A549 (cell line): Measurements from ENCODE around the gene IFNAR2. TPM values are rescaled to one million over a fixed set of nuclear protein-coding genes. Genes with fewer than 3 reads are reported as not detected.

ENCODE experiments used
- ATAC-seq, 2 experiments: fragments of 200-7000 bp in 1 of 2; fragments of >200 bp in 1 of 2; cut with Nextera tagmentation in 1 of 2; cut with Tn5 transposase in 1 of 2; 3 replicates each; pipeline versions ENCODE4 v1.8.0 to v1.9.1; 2018 to 2020; ENCODE audit warnings: mild to moderate bottlenecking in 1 of 2, moderate library complexity in 1 of 2
- CTCF ChIA-PET: fragments of 300-600 bp; sonication (Branson Sonifier 250); formaldehyde crosslinking; extraction: SDS; loops from one replicate; lab custom pipeline; 2021; ENCODE audit warnings: antibody characterized with exemption, inconsistent platforms; lab: Yijun Ruan, JAX
- POLR2A ChIA-PET: fragments of 350-600 bp; formaldehyde crosslinking; extraction: SDS; loops from one replicate; lab custom pipeline; 2021; ENCODE audit warnings: antibody characterized with exemption, inconsistent platforms; lab: Yijun Ruan, JAX
- DNase-seq, 2 experiments: peaks; one replicate each; pipeline versions ENCODE4 v3.0.0 to v3.0.0-alpha.2; 2011 to 2016; ENCODE audit warnings: low read depth in 1 of 2, low spot score in 1 of 2
- FAIRE-seq: peaks from 2 replicates; lab custom pipeline; 2011; peaks lifted over from hg19 to GRCh38; lab: Jason Lieb, UNC
- H3K27ac ChIP-seq, 2 experiments: fragments of >200 bp; sonication (Bioruptor Twin); formaldehyde crosslinking; 3 replicates each; pipeline ENCODE4 v1.5.1; 2016 to 2017
- H3K4me1 ChIP-seq: fragments of >200 bp; sonication (Bioruptor Twin); formaldehyde crosslinking; 3 replicates; pipeline ENCODE4 v1.6.1; 2016
- H3K4me2 ChIP-seq: fragments of >200 bp; sonication (Bioruptor Twin); formaldehyde crosslinking; 3 replicates; pipeline ENCODE4 v1.6.1; 2016
- H3K4me3 ChIP-seq: fragments of >200 bp; sonication (Bioruptor Twin); formaldehyde crosslinking; 3 replicates; pipeline ENCODE4 v1.5.1; 2016
- H3K9me3 ChIP-seq: fragments of >200 bp; sonication (Bioruptor Twin); formaldehyde crosslinking; 3 replicates; pipeline ENCODE4 v1.6.1; 2016
- CHD4 ChIP-seq: fragments of 200-600 bp; sonication (generic); IDR thresholded peaks from 2 replicates; pipeline ENCODE4 v1.6.1; 2016; ENCODE audit warnings: antibody characterized with exemption, mild to moderate bottlenecking, borderline replicate concordance
- EHF ChIP-seq: fragments of 250-450 bp; sonication (Bioruptor Pico); IDR thresholded peaks from 2 replicates; pipeline ENCODE4 v1.5.0; 2020; ENCODE audit warnings: mild to moderate bottlenecking
- EHMT2 ChIP-seq: fragments of 200-600 bp; sonication (generic); IDR thresholded peaks from 2 replicates; pipeline ENCODE4 v1.6.1; 2016; ENCODE audit warnings: antibody characterized with exemption, low read depth, mild to moderate bottlenecking, moderate library complexity
- FOXS1 ChIP-seq: fragments of 250-450 bp; sonication (Bioruptor Pico); IDR thresholded peaks from 2 replicates; pipeline ENCODE4 v1.5.0; 2020; ENCODE audit warnings: mild to moderate bottlenecking, moderate library complexity
- GATA3 ChIP-seq: IDR thresholded peaks from 2 replicates; pipeline ENCODE4 v1.6.1; 2012; ENCODE audit warnings: borderline replicate concordance
- HOXB13 ChIP-seq: fragments of 250-450 bp; sonication (Bioruptor Pico); IDR thresholded peaks from 2 replicates; pipeline ENCODE4 v1.5.0; 2020; ENCODE audit warnings: low read depth, mild to moderate bottlenecking, moderate library complexity
- HOXB5 ChIP-seq: fragments of 250-450 bp; sonication (Bioruptor Pico); IDR thresholded peaks from 2 replicates; pipeline ENCODE4 v1.5.0; 2020; ENCODE audit warnings: mild to moderate bottlenecking, moderate library complexity
- MAFK ChIP-seq: fragments of 450-650 bp; IDR thresholded peaks from 2 replicates; pipeline ENCODE4 v1.6.1; 2014; ENCODE audit not compliant: partially characterized antibody
- MYC ChIP-seq: IDR thresholded peaks from 2 replicates; pipeline ENCODE4 v1.6.1; 2012; ENCODE audit warnings: mild to moderate bottlenecking, inconsistent platforms, low read length, improper control_type of control experiment, borderline replicate concordance
- NFE2L2 ChIP-seq: fragments of 150-350 bp; conservative IDR thresholded peaks from 2 replicates; pipeline ENCODE4 v1.6.1; 2014; ENCODE audit warnings: low read length
- NPAS2 ChIP-seq: fragments of 250-450 bp; sonication (Bioruptor Pico); IDR thresholded peaks from 2 replicates; pipeline ENCODE4 v1.8.0; 2022; ENCODE audit warnings: mild to moderate bottlenecking, moderate library complexity, borderline replicate concordance
- TFCP2L1 ChIP-seq: fragments of 250-450 bp; sonication (Bioruptor Pico); IDR thresholded peaks from 2 replicates; pipeline ENCODE4 v1.5.0; 2021; ENCODE audit warnings: mild to moderate bottlenecking
- ZC3H11A ChIP-seq: fragments of 450-650 bp; IDR thresholded peaks from 2 replicates; pipeline ENCODE4 v1.6.1; 2014; ENCODE audit warnings: antibody characterized with exemption, mild to moderate bottlenecking
- ZFP36 ChIP-seq: fragments of 450-650 bp; IDR thresholded peaks from 2 replicates; pipeline ENCODE4 v1.6.1; 2014; ENCODE audit warnings: borderline replicate concordance; ENCODE audit not compliant: partially characterized antibody
- ZSCAN20 ChIP-seq: fragments of 250-450 bp; sonication (Bioruptor Pico); IDR thresholded peaks from 2 replicates; pipeline ENCODE4 v1.8.0; 2022; ENCODE audit warnings: mild to moderate bottlenecking, moderate library complexity
- WGBS: methylation state at CpG from one replicate; pipeline ENCODE4 v1.1.6; 2017; ENCODE audit errors: missing lambda C conversion rate; 5-methylcytosine and 5-hydroxymethylcytosine counted together
- polyA plus RNA-seq, 4 experiments: library from polyadenylated mRNA; depleted of rRNA in 3 of 4; stranded (reverse); fragments of >200 nt; fragmentation: RNase III in 1 of 4; extraction: RNeasy Plus Mini Kit Qiagen cat#74134 plus additional on column Dnase treatment in 1 of 4; gene quantifications; 2 replicates in 3 of 4; 3 replicates in 1 of 4; pipeline ENCODE4 v1.2.3, GENCODE V29; 2011 to 2017
- TF ChIP-seq, protein P1 (sequence below): IDR thresholded peaks from 2 replicates; pipeline ENCODE4 v1.6.1; 2012
- TF ChIP-seq, protein P2 (sequence below): fragments of 450-650 bp; IDR thresholded peaks from 2 replicates; pipeline ENCODE4 v1.6.1; 2014; ENCODE audit warnings: antibody characterized with exemption
- TF ChIP-seq, protein P3 (sequence below): fragments of >200 bp; sonication (Bioruptor Twin); formaldehyde crosslinking; IDR thresholded peaks from 2 replicates; pipeline ENCODE4 v1.6.1; 2016
- TF ChIP-seq, protein P4 (sequence below): IDR thresholded peaks from 2 replicates; pipeline ENCODE4 v1.6.1; 2012
- TF ChIP-seq, protein P5 (sequence below): IDR thresholded peaks from 2 replicates; pipeline ENCODE4 v1.6.1; 2012; ENCODE audit warnings: low read depth, borderline replicate concordance
- TF ChIP-seq, protein P6 (sequence below): fragments of 250-450 bp; sonication (Bioruptor Pico); IDR thresholded peaks from 2 replicates; pipeline ENCODE4 v1.5.0; 2020; ENCODE audit warnings: low read depth, mild to moderate bottlenecking, moderate library complexity

Gene IFNAR2
- polyA plus RNA-seq, 2 of the 4 experiments (the other 2 are of a cell fraction) = 10.1 to 40.5 TPM

DNA sequence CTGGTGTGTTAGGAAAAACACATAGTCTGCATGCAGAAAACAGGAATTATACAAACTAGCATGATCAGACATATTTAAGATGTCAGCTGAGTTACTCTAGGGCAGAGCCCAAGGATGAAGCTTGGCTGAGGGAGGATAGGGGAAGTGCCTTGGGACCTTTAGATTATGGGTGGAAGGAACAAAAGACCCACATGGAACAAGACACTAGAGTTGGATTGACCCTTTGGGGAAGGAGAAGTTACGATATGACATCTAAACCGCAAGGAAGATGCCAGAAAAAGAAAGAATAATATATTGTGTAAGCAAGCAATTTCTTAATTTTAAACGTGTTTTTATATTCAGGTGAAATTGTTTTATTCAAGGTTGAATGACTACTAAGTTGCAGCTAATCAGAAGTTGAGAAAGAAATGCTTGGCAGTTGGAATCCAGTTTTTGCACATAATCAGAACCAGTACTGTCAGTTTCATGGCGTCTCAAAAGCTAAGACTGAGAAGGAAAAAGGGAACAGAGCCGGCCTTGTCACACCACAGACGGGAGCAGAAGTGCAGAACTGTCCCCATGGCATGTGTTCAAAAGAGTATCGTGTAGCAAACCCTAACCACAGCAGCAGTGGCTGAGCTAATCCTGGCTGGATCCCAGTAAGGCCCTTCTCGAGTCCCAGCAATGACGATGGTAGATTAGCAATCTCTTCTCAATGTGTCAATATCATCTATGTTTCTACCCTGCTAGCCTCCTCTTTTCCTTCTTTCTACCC is 31.2 kb upstream of the IFNAR2 start:
- Histone ChIP-seq H3K4me3 (no peak overlapping the region), H3K4me1 (peaks cover 30% of the 10 kb centered on the region), H3K9me3 (no peaks in the 10 kb centered on the region), H3K27ac (no peak overlapping the region), H3K4me2 (no peak overlapping the region)
- ChIA-PET POLR2A (no interaction called here), CTCF (interaction anchor here (0.8 to 4.2 kb wide), 10 partner anchors 163 to 366 kb away, joined by 3 to 46 read pairs (median 6); no protein-coding TSS in a partner anchor)
- WGBS = 54% methylated on average over 9 of the region's 9 CpGs
- DNase-seq (no peak), FAIRE-seq (no peak), ATAC-seq (no peak)
- TF ChIP-seq, protein P1, sequence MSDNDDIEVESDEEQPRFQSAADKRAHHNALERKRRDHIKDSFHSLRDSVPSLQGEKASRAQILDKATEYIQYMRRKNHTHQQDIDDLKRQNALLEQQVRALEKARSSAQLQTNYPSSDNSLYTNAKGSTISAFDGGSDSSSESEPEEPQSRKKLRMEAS = no peak
- TF ChIP-seq HOXB5 (no peak), ZSCAN20 (CRISPR knock-in tag) (no peak), GATA3 (no peak), ZC3H11A (no peak), FOXS1 (CRISPR knock-in tag) (no peak), MAFK (no peak), NFE2L2 (no peak), EHF (CRISPR knock-in tag) (no peak)
- TF ChIP-seq, protein P2, sequence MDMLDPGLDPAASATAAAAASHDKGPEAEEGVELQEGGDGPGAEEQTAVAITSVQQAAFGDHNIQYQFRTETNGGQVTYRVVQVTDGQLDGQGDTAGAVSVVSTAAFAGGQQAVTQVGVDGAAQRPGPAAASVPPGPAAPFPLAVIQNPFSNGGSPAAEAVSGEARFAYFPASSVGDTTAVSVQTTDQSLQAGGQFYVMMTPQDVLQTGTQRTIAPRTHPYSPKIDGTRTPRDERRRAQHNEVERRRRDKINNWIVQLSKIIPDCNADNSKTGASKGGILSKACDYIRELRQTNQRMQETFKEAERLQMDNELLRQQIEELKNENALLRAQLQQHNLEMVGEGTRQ = no peak
- TF ChIP-seq, protein P3, sequence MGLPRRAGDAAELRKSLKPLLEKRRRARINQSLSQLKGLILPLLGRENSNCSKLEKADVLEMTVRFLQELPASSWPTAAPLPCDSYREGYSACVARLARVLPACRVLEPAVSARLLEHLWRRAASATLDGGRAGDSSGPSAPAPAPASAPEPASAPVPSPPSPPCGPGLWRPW = no peak
- TF ChIP-seq, protein P4, sequence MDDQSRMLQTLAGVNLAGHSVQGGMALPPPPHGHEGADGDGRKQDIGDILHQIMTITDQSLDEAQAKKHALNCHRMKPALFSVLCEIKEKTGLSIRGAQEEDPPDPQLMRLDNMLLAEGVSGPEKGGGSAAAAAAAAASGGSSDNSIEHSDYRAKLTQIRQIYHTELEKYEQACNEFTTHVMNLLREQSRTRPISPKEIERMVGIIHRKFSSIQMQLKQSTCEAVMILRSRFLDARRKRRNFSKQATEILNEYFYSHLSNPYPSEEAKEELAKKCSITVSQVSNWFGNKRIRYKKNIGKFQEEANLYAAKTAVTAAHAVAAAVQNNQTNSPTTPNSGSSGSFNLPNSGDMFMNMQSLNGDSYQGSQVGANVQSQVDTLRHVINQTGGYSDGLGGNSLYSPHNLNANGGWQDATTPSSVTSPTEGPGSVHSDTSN = no peak
- TF ChIP-seq, protein P5, sequence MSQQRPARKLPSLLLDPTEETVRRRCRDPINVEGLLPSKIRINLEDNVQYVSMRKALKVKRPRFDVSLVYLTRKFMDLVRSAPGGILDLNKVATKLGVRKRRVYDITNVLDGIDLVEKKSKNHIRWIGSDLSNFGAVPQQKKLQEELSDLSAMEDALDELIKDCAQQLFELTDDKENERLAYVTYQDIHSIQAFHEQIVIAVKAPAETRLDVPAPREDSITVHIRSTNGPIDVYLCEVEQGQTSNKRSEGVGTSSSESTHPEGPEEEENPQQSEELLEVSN = no peak
- TF ChIP-seq, protein P6, sequence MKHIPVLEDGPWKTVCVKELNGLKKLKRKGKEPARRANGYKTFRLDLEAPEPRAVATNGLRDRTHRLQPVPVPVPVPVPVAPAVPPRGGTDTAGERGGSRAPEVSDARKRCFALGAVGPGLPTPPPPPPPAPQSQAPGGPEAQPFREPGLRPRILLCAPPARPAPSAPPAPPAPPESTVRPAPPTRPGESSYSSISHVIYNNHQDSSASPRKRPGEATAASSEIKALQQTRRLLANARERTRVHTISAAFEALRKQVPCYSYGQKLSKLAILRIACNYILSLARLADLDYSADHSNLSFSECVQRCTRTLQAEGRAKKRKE (CRISPR knock-in tag) = no peak

DNA sequence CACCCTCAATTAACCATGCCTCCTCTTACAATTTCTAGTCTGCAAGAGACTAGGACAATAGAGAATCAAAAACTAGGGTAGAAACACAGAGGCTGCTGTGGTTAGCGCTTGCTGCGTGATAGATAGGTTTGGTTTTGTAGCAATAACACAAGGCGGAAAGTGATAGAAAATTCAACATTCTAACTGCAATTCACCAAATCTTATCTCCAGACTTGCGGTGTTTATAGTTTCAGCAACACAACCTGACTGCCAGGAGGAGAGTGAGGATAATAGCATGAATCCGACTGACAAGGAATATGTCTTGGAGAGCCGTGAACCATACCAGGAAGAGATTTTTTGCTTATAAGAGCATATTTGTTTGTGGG is 30.7 kb upstream of the IFNAR2 start:
- ATAC-seq = no peak
- Histone ChIP-seq H3K4me2 (no peak overlapping the region), H3K27ac (no peak overlapping the region), H3K9me3 (no peaks in the 10 kb centered on the region), H3K4me3 (no peak overlapping the region), H3K4me1 (peaks cover 32% of the 10 kb centered on the region)
- WGBS = 83% methylated on average over 6 of the region's 6 CpGs
- ChIA-PET POLR2A (no interaction called here), CTCF (interaction anchor here (1.0 to 4.2 kb wide), 5 partner anchors 162 to 366 kb away, joined by 5 to 46 read pairs (median 24); no protein-coding TSS in a partner anchor)
- TF ChIP-seq GATA3 = no peak
- no peak for TF ChIP-seq EHMT2
- no peak for TF ChIP-seq NPAS2 (CRISPR knock-in tag)
- TF ChIP-seq ZC3H11A = no peak
- TF ChIP-seq TFCP2L1 = no peak
- TF ChIP-seq, protein P3 = no peak
- TF ChIP-seq HOXB13 (CRISPR knock-in tag) = no peak
- TF ChIP-seq, protein P1 = no peak
- no peak for TF ChIP-seq MYC
- TF ChIP-seq CHD4 = no peak
- TF ChIP-seq ZFP36 = no peak
- no peak for DNase-seq
- no peak for FAIRE-seq
